B cell (primary cell): ENCODE measurements around the gene FAF1. TPM values are rescaled to one million over a fixed set of nuclear protein-coding genes. Genes with fewer than 3 reads are reported as not detected.

Experiments used
- ATAC-seq: fragments of 200-7000 bp; cut with Tn5 transposase; one replicate; pipeline ENCODE4 v1.10.0; 2021; ENCODE audit warnings: low read depth, mild to moderate bottlenecking, moderate number of reproducible peaks, moderate library complexity
- CTCF ChIA-PET: fragments of 350-600 bp; sonication (Branson Sonifier 250); formaldehyde crosslinking; loops from one replicate; lab custom pipeline; 2021; ENCODE audit warnings: antibody characterized with exemption, inconsistent platforms; lab: Charles Lee
- POLR2A ChIA-PET: fragments of 350-600 bp; sonication (Branson Sonifier 250); formaldehyde crosslinking; loops from one replicate; lab custom pipeline; 2021; ENCODE audit warnings: antibody characterized with exemption; lab: Charles Lee
- DNase-seq: peaks from one replicate; pipeline ENCODE4 v3.0.0; 2013
- H2AFZ ChIP-seq: 2 replicates; pipeline ENCODE4 v1.6.1; 2012; ENCODE audit warnings: mild to moderate bottlenecking, low read depth, low read length; ENCODE audit not compliant: insufficient read depth, poor library complexity, severe bottlenecking
- H3K27ac ChIP-seq, 2 donors: 1 replicate in 1 of 2; 2 replicates in 1 of 2; pipeline ENCODE4 v1.5.1; 2012 to 2013; ENCODE audit warnings: low read length in 2 of 2, mild to moderate bottlenecking in 2 of 2, moderate library complexity in 1 of 2
- H3K27me3 ChIP-seq, 4 experiments: fragments of 200-600 bp in 1 of 4; sonication (generic) in 1 of 4; replicated peaks in 1 of 4; 1 replicate in 2 of 4; 2 replicates in 2 of 4; pipeline versions ENCODE4 v1.6.1 to v1.7.0; 2013 to 2016; ENCODE audit warnings: low read length in 3 of 4, mild to moderate bottlenecking in 2 of 4, mixed read lengths in 1 of 4, moderate library complexity in 1 of 4; ENCODE audit not compliant: insufficient read depth in 4 of 4, control insufficient read depth in 3 of 4; ENCODE audit errors: control extremely low read depth in 1 of 4
- H3K36me3 ChIP-seq, 2 experiments: replicated peaks in 1 of 2; 1 replicate in 1 of 2; 2 replicates in 1 of 2; pipeline versions ENCODE4 v1.6.1 to v1.7.1; 2013; ENCODE audit warnings: low read length in 1 of 2; ENCODE audit not compliant: insufficient read depth in 2 of 2, control insufficient read depth in 1 of 2; ENCODE audit errors: control extremely low read depth in 1 of 2, extremely low read depth in 1 of 2
- H3K4me1 ChIP-seq, 2 donors: fragments of 200-600 bp in 1 of 2; sonication (generic) in 1 of 2; 1 replicate in 1 of 2; 2 replicates in 1 of 2; pipeline versions ENCODE4 v1.5.1 to v1.6.1; 2013 to 2017; ENCODE audit warnings: low read length in 2 of 2; ENCODE audit not compliant: control insufficient read depth in 2 of 2, insufficient read depth in 2 of 2
- H3K4me2 ChIP-seq: replicated peaks from 2 replicates; pipeline ENCODE3; 2012; ENCODE audit warnings: mild to moderate bottlenecking, low read depth, low read length; ENCODE audit not compliant: poor library complexity, severe bottlenecking
- H3K4me3 ChIP-seq, 5 experiments: fragments of 200-600 bp in 1 of 5; sonication (generic) in 1 of 5; 1 replicate in 3 of 5; 2 replicates in 2 of 5; pipeline versions ENCODE4 v1.5.1 to v1.7.0; 2011 to 2016; ENCODE audit warnings: low read length in 4 of 5, mild to moderate bottlenecking in 4 of 5, low read depth in 2 of 5, control low read depth in 1 of 5, moderate library complexity in 1 of 5; ENCODE audit not compliant: insufficient read depth in 1 of 5; ENCODE audit errors: control extremely low read depth in 1 of 5, extremely low read depth in 1 of 5
- H3K79me2 ChIP-seq: fragments of 200-600 bp; sonication (generic); one replicate; pipeline ENCODE4 v1.6.0; 2016; ENCODE audit warnings: low read length; ENCODE audit not compliant: control insufficient read depth, insufficient read depth
- H3K9ac ChIP-seq: fragments of 200-600 bp; sonication (generic); 2 replicates; pipeline ENCODE4 v1.6.1; 2017; ENCODE audit warnings: mild to moderate bottlenecking, low read length, moderate library complexity
- H3K9me3 ChIP-seq, 3 donors: one replicate each; pipeline versions ENCODE4 v1.6.1 to v1.7.1; 2013; ENCODE audit warnings: low read length in 2 of 3; ENCODE audit not compliant: control insufficient read depth in 2 of 3, insufficient read depth in 1 of 3; ENCODE audit errors: control extremely low read depth in 1 of 3
- H4K20me1 ChIP-seq: 2 replicates; pipeline ENCODE4 v1.6.0; 2012; ENCODE audit warnings: mild to moderate bottlenecking, low read length; ENCODE audit not compliant: insufficient read depth, control insufficient read depth, poor library complexity, severe bottlenecking
- H3K27ac Mint-ChIP-seq: one replicate; pipeline ENCODE4 v1.8.0; 2021; ENCODE audit warnings: mixed read lengths
- H3K27me3 Mint-ChIP-seq: one replicate; pipeline ENCODE4 v1.8.0; 2021; ENCODE audit warnings: mixed read lengths
- H3K4me1 Mint-ChIP-seq: one replicate; pipeline ENCODE4 v1.8.0; 2021; ENCODE audit warnings: mixed read lengths
- H3K4me3 Mint-ChIP-seq: one replicate; pipeline ENCODE4 v1.8.0; 2021; ENCODE audit warnings: mixed read lengths
- H3K9me3 Mint-ChIP-seq: one replicate; pipeline ENCODE4 v1.8.0; 2022; ENCODE audit warnings: mixed read lengths; ENCODE audit not compliant: insufficient read depth
- CTCF ChIP-seq: fragments of 200-600 bp; IDR thresholded peaks from one replicate; pipeline ENCODE4 v1.8.0; 2022; ENCODE audit warnings: antibody characterized with exemption, mild to moderate bottlenecking
- EZH2 ChIP-seq: IDR thresholded peaks from 2 replicates; pipeline ENCODE4 v1.6.1; 2012; ENCODE audit warnings: borderline replicate concordance, low read depth, mild to moderate bottlenecking, moderate library complexity, low read length; ENCODE audit not compliant: insufficient read depth, poor library complexity, severe bottlenecking
- WGBS: methylation state at CpG from one replicate; pipeline ENCODE4 v1.1.5; 2013; ENCODE audit warnings: missing lambda C conversion rate; ENCODE audit not compliant: insufficient coverage; 5-methylcytosine and 5-hydroxymethylcytosine counted together
- intact Hi-C: fragments of 100-400 bp; cut with micrococcal nuclease; formaldehyde crosslinking; loops from one replicate; pipeline ENCODE4 v1.10.0; 2022
- polyA plus RNA-seq: library from polyadenylated mRNA; depleted of rRNA; stranded (reverse); fragments of >200 nt; gene quantifications from 2 replicates; pipeline ENCODE4 v1.2.3, GENCODE V29; 2012
- total RNA-seq, 2 donors: library from RNA; stranded (reverse); fragments of 120-200 nt in 1 of 2; gene quantifications; 1 replicate in 1 of 2; 2 replicates in 1 of 2; pipeline versions ENCODE4 v1.2.3 to v1.2.4, GENCODE V29; 2013 to 2022

The FAF1 gene
- total and polyA plus RNA-seq, 2 donors (not counting 1 experiment from before 2014, with no cell fraction given) = 10.1 to 58.4 TPM

DNA sequence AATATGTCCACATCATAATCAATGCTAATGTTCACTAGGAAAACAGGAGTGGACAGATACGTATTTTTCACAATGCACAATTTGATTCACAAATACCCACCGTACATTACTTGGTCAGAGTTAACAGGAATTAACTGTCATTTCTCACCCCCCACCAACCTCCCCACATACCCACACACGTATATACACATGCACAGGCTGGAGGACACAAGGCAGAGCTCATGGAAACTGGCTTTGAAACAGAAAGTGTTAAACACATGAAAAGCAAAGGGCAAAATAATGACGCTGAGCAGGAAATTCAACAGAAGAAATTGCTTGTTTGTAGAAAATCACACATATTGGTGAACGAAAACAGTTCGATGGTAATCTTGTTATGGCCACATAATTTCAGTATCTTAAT lies 348.4 kb downstream of the FAF1 start:
- TF ChIP-seq CTCF (no peak), EZH2 (no peak)
- ChIA-PET CTCF (no interaction called here), POLR2A (no interaction called here)
- no peak overlapping the region for H3K4me2 ChIP-seq
- Mint-ChIP-seq H3K4me3 (no peak overlapping the region), H3K27ac (no peak overlapping the region), H3K4me1 (peaks cover 12% of the 10 kb centered on the region), H3K9me3 (peaks cover 4% of the 10 kb centered on the region), H3K27me3 (no peaks in the 10 kb centered on the region)
- no peak overlapping the region for H2AFZ ChIP-seq
- no peak overlapping the region for H3K27ac ChIP-seq
- H3K79me2 ChIP-seq = no peaks in the 10 kb centered on the region
- WGBS = 96% methylated on average over 2 of the region's 6 CpGs
- H3K9ac ChIP-seq = no peak overlapping the region
- no peaks in the 10 kb centered on the region for H3K27me3 ChIP-seq
- no peaks in the 10 kb centered on the region for H3K4me1 ChIP-seq
- intact Hi-C loops = no loop called here
- no peaks in the 10 kb centered on the region for H3K36me3 ChIP-seq
- DNase-seq (no peak), ATAC-seq (no peak)
- H3K9me3 ChIP-seq = no peaks in the 10 kb centered on the region
- H3K4me3 ChIP-seq = no peak overlapping the region
- H4K20me1 ChIP-seq = no peaks in the 10 kb centered on the region

GRCh38 chr1:50610563-50610962 lies 349.5 kb downstream of the FAF1 start:
- intact Hi-C loops = no loop called here
- H3K27ac Mint-ChIP-seq = no peak overlapping the region
- Histone ChIP-seq H3K79me2 (no peaks in the 10 kb centered on the region), H3K36me3 (no peaks in the 10 kb centered on the region), H3K9me3 (no peaks in the 10 kb centered on the region), H3K4me3 (no peak overlapping the region), H3K27ac (no peak overlapping the region), H3K4me1 (no peaks in the 10 kb centered on the region), H3K9ac (no peak overlapping the region), H2AFZ (no peak overlapping the region), H4K20me1 (no peaks in the 10 kb centered on the region), H3K27me3 (no peaks in the 10 kb centered on the region), H3K4me2 (no peak overlapping the region)
- ATAC-seq (no peak), DNase-seq (no peak)
- WGBS = 0% methylated on average over 2 of the region's 2 CpGs
- POLR2A ChIA-PET = no interaction called here
- H3K4me1 Mint-ChIP-seq = peaks cover 12% of the 10 kb centered on the region
- H3K9me3 Mint-ChIP-seq = peaks cover 4% of the 10 kb centered on the region
- TF ChIP-seq CTCF = no peak
- no peak for TF ChIP-seq EZH2
- H3K27me3 Mint-ChIP-seq = no peaks in the 10 kb centered on the region
- H3K4me3 Mint-ChIP-seq = no peak overlapping the region
- CTCF ChIA-PET = interaction anchor here (1.2 kb wide), 1 partner anchor 17 kb away, joined by 4 read pairs; no protein-coding TSS in a partner anchor
